Endodermal cell (in vitro differentiated cells): ENCODE measurements around the gene PPP4R2. TPM values are rescaled to one million over a fixed set of nuclear protein-coding genes. Genes with fewer than 3 reads are reported as not detected.
"Not testable (repeated sequence)": the region's sequence is repeated elsewhere in the genome, so short reads cannot be mapped to it uniquely, and the experiment has no call there.

Source experiments
- DNase-seq: peaks from one replicate; pipeline ENCODE4 v3.0.0-alpha.2; 2017
- H3K27ac ChIP-seq: 2 replicates; pipeline ENCODE4 v1.5.1; 2013; ENCODE audit warnings: mild to moderate bottlenecking, low read depth, low read length, moderate library complexity
- H3K27me3 ChIP-seq: 2 replicates; pipeline ENCODE4 v1.6.1; 2013; ENCODE audit warnings: mild to moderate bottlenecking, low read length, moderate library complexity; ENCODE audit not compliant: insufficient read depth, control insufficient read depth, poor library complexity, severe bottlenecking
- H3K36me3 ChIP-seq: 2 replicates; pipeline ENCODE4 v1.7.0; 2013; ENCODE audit warnings: mild to moderate bottlenecking, low read length, moderate library complexity; ENCODE audit not compliant: control insufficient read depth, insufficient read depth
- H3K4me1 ChIP-seq: one replicate; pipeline ENCODE4 v1.7.0; 2013; ENCODE audit warnings: low read length; ENCODE audit not compliant: control insufficient read depth, insufficient read depth
- H3K4me3 ChIP-seq: 2 replicates; pipeline ENCODE4 v1.5.1; 2013; ENCODE audit warnings: mild to moderate bottlenecking, low read length, moderate library complexity
- H3K9ac ChIP-seq: 2 replicates; pipeline ENCODE4 v1.6.1; 2013; ENCODE audit warnings: mild to moderate bottlenecking, low read length, moderate library complexity; ENCODE audit not compliant: poor library complexity, severe bottlenecking; ENCODE audit errors: extremely low read depth
- H3K9me3 ChIP-seq: 2 replicates; pipeline ENCODE4 v1.6.1; 2013; ENCODE audit warnings: mild to moderate bottlenecking, low read length, moderate library complexity; ENCODE audit not compliant: control insufficient read depth
- H3K27ac Mint-ChIP-seq: 2 replicates; pipeline ENCODE4 v1.8.0; 2020; ENCODE audit warnings: mixed read lengths
- H3K27me3 Mint-ChIP-seq: 2 replicates; pipeline ENCODE4 v1.8.0; 2021; ENCODE audit warnings: mild to moderate bottlenecking, mixed read lengths; ENCODE audit not compliant: insufficient read depth
- H3K36me3 Mint-ChIP-seq: 2 replicates; pipeline ENCODE4 v1.8.0; 2020; ENCODE audit warnings: low read depth, mixed read lengths
- H3K4me1 Mint-ChIP-seq: 2 replicates; pipeline ENCODE4 v1.8.0; 2020; ENCODE audit warnings: mixed read lengths
- H3K4me3 Mint-ChIP-seq: 2 replicates; pipeline ENCODE4 v1.8.0; 2020; ENCODE audit warnings: mild to moderate bottlenecking, moderate library complexity, mixed read lengths
- H3K9me3 Mint-ChIP-seq: 2 replicates; pipeline ENCODE4 v1.8.0; 2020; ENCODE audit warnings: mild to moderate bottlenecking, mixed read lengths
- CTCF ChIP-seq: fragments of 200-600 bp; sonication (generic); conservative IDR thresholded peaks from 2 replicates; pipeline ENCODE4 v1.5.0; 2021; ENCODE audit warnings: antibody characterized with exemption, mild to moderate bottlenecking
- WGBS, 2 experiments: methylation state at CpG; one replicate each; pipeline versions ENCODE4 v1.1.5 to v1.1.7; 2013; ENCODE audit warnings: missing lambda C conversion rate in 2 of 2, mixed read lengths in 1 of 2; ENCODE audit not compliant: insufficient coverage in 1 of 2, insufficient read length in 1 of 2; 5-methylcytosine and 5-hydroxymethylcytosine counted together
- total RNA-seq, 2 donors: library from RNA; stranded (reverse); fragmentation: NEBNext Ultra II Directional in 1 of 2; extraction: Animal tissue kit (Norgen Biotek cat#: 25700) in 1 of 2; gene quantifications; 2 replicates in 1 of 2; 3 replicates in 1 of 2; pipeline ENCODE4 v1.2.1, GENCODE V29; 2021

PPP4R2 gene
- total RNA-seq, 2 donors from 2014 or later: 133 to 157 TPM

GRCh38 chr3:73056845-73057150 lies 60.2 kb downstream of the PPP4R2 start:
- DNase-seq: no peak
- Mint-ChIP-seq H3K27ac (no peak overlapping the region), H3K27me3 (no peaks in the 10 kb centered on the region), H3K9me3 (no peaks in the 10 kb centered on the region), H3K4me3 (no peak overlapping the region), H3K4me1 (peaks cover 4% of the 10 kb centered on the region), H3K36me3 (peaks cover 24% of the 10 kb centered on the region)
- H3K9ac ChIP-seq: no peak overlapping the region
- H3K4me3 ChIP-seq: no peak overlapping the region
- TF ChIP-seq CTCF: no peak
- peaks cover 48% of the 10 kb centered on the region for H3K36me3 ChIP-seq
- H3K9me3 ChIP-seq: no peaks in the 10 kb centered on the region
- H3K4me1 ChIP-seq: peaks cover 2% of the 10 kb centered on the region
- no peaks in the 10 kb centered on the region for H3K27me3 ChIP-seq
- no peak overlapping the region for H3K27ac ChIP-seq

- Histone ChIP-seq H3K4me1 (no peaks in the 10 kb centered on the region), H3K4me3 (no peak overlapping the region)
Observed at GRCh38 chr3:73060302-73060723, 63.7 kb downstream of the PPP4R2 start.

GRCh38 chr3:73061416-73061815 lies 64.8 kb downstream of the PPP4R2 start, which contains the start of gene EBLN2:
TSS of gene EBLN2 (plus strand) at chr3:73061659. CDS start at chr3:73062082, 423 bp downstream.
- Histone ChIP-seq H3K9ac (no peak within 1 kb of the TSS), H3K4me3 (no peak within 1 kb of the TSS), H3K36me3 (peaks cover 83% of the 10 kb centered on the region), H3K4me1 (no peaks in the 10 kb centered on the region), H3K27me3 (no peaks in the 10 kb centered on the region), H3K9me3 (no peaks in the 10 kb centered on the region), H3K27ac (no peak within 1 kb of the TSS)
- Mint-ChIP-seq H3K9me3 (no peaks in the 10 kb centered on the region), H3K36me3 (peaks cover 55% of the 10 kb centered on the region), H3K27me3 (no peaks in the 10 kb centered on the region), H3K4me3 (no peak within 1 kb of the TSS), H3K27ac (peak within 1 kb of the TSS; percentile 26), H3K4me1 (no peaks in the 10 kb centered on the region)
- no peak for TF ChIP-seq CTCF
- no peak for DNase-seq
- WGBS, 2 experiments: 96 to 100% methylated on average over 2 of the region's 2 CpGs

More at GRCh38 chr3:73060302-73060723, 63.7 kb downstream of the PPP4R2 start:
- WGBS, 2 experiments: 90% methylated on average over 1 of the region's 1 CpG; no CpG with 5 or more reads in 1 of the 2 experiments
- DNase-seq: no peak
- no peaks in the 10 kb centered on the region for H3K9me3 ChIP-seq
- no peaks in the 10 kb centered on the region for H3K27me3 Mint-ChIP-seq
- no peak overlapping the region for H3K27ac ChIP-seq
- no peaks in the 10 kb centered on the region for H3K9me3 Mint-ChIP-seq
- no peak overlapping the region for H3K9ac ChIP-seq
- no peaks in the 10 kb centered on the region for H3K27me3 ChIP-seq
- no peak overlapping the region for H3K4me3 Mint-ChIP-seq
- peaks cover 74% of the 10 kb centered on the region for H3K36me3 ChIP-seq
- H3K4me1 Mint-ChIP-seq: no peaks in the 10 kb centered on the region
- peaks cover 49% of the 10 kb centered on the region for H3K36me3 Mint-ChIP-seq
- no peak for TF ChIP-seq CTCF
- no peak overlapping the region for H3K27ac Mint-ChIP-seq

GRCh38 chr3:73066243-73066642 lies 69.6 kb downstream of the PPP4R2 start:
- not testable (repeated sequence) for H3K27me3 Mint-ChIP-seq, H3K9me3 Mint-ChIP-seq, H3K9ac ChIP-seq, H3K4me1 ChIP-seq, H3K27ac Mint-ChIP-seq, H3K27ac ChIP-seq, H3K4me3 ChIP-seq, DNase-seq, H3K4me1 Mint-ChIP-seq, H3K9me3 ChIP-seq, H3K27me3 ChIP-seq, H3K4me3 Mint-ChIP-seq
- H3K36me3 Mint-ChIP-seq: peaks cover 44% of the 10 kb centered on the region
- peaks cover 72% of the 10 kb centered on the region for H3K36me3 ChIP-seq
